G401.6 (cell line): ENCODE data around the gene FAHD2A.
"Not testable (repeated sequence)": the region's sequence is repeated elsewhere in the genome, so short reads cannot be mapped to it uniquely, and the experiment has no call there.

Source experiments
- FAIRE-seq: peaks from 2 replicates; lab custom pipeline; 2012; peaks lifted over from hg19 to GRCh38; lab: Jason Lieb, UNC

FAHD2A gene

DNA sequence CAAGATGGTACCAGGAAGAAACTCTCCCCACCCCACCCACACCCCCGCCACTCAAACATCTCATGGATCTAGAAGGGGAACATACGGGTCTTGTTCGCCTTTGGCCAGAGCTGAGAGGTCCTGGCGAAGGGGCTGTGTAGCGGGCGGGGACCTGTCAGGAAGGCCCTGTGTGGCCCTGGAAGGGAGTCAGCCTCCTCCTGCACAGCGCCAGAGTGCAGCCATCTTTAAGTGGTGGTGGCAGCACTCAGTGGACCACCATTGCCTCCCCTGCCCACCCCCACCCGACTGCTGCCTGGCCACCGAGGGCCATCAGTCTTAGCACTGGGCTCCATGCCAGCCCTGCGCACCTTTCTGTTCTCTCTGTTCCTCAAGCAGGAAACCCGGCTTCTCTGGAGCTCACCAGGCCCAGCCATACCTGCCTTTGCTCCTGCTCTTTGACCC is 11.6 kb upstream of the FAHD2A start:
- no peak for FAIRE-seq

- no peak for FAIRE-seq
Observed at GRCh38 chr2:95391641-95392310, 10.7 kb upstream of the FAHD2A start.

DNA sequence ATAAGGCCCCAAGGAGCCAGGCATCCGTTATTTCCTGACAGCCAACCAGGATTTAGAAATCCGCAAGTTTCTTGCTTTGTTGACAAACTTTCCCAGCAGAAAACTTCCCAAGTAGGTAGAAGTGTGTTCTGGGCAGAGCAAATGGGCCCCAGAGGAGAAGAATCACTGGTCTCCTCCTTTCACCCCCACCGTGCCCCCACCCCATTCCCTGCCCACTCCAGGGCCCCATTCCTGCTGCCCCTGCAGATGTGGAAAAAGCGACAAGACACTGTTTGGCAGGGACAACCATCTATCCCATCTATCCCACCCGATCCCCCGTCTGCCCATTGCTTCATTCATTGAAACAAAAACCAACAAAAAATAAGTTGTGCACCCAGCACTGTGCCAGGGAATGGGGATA is 10.2 kb upstream of the FAHD2A start:
- FAIRE-seq, result no peak

GRCh38 chr2:95392730-95393455 is 9.6 kb upstream of the FAHD2A start:
- FAIRE-seq, result no peak

DNA sequence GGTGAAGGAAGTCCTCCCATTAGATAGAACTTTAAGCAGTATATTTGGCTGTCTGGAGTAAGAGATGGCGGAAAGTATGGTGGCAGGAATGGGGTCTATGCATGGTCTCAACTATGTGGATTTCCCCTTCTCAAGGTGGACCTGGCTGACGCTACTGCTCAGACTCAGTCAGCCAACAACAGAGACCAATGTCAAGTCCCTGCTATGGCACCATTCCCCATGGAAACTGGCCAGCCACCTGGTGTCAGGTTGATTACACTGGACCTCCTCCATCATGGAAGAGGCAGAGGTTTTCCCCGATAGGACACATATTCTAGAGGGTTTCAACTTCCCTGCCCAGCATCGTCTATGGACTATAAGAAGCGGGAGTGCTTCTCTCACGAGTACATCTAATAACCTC is 8.6 kb upstream of the FAHD2A start:
- FAIRE-seq, result no peak

- no peak for FAIRE-seq
Observed at GRCh38 chr2:95399061-95399460, 3.4 kb upstream of the FAHD2A start.

DNA sequence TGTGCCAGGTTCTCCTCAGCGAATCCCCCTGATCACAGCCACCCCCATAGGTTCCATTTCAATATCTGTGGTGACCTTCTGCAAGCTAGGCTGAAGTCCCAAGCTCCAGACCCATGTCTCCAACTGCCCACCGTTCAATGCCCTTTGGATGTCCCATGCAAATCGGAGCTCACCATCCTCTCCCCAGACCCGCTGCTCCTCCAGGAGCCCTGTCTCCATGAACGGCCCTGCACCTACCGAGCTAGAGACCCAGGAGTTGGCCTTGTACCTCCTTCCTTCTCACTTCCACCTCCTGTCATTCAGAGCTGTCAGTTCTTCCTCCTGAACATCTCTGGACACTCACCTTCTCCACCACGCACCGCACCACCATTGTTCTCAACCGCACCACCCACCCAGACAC is 1.0 kb upstream of the FAHD2A start:
- no peak for FAIRE-seq

DNA sequence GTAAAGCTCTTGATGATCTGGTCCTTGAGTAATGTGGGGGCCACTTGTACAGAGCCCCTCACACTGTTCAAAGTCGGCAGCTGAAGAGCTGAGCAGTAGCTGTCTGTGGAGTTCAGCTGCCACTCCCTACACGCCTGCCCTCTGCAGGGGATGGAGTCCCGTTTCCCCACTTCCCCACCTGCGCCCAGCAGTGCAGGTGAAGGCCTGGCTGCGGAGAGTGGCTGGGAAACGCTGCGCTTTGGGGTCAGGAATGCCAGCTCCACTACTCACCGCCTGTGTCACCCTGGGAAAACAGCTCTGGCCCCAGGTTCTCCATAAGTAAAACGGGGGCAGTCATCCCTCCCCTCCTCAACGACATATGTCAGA is 521 bp upstream of the FAHD2A start:
- not testable (repeated sequence) for FAIRE-seq

DNA sequence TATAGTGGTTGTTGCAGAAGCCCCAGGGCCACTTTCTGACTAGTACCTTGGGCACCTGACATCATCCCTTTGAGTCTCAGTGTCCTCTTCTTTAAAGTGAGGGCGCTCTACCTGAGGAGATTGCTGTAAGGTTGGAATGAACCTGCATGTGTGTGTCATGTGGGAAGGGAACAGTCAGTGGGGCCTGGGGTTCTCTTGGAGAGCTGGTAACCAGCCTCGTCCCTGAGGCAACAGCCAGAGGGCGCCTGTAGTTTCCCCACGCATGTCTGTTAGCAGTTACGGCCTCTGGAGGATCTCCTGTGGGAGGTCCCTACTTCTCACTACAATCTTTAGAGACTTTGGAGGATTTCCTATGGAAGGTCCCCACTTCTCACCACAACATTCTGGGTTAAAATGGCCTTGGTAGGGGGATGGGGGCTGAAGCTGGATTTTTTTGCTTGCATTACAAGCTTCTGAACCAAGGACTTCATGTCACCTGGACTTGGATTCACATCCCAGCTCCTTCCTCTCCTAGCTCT is 755 bp downstream of the FAHD2A start:
- FAIRE-seq, result not testable (repeated sequence)

DNA sequence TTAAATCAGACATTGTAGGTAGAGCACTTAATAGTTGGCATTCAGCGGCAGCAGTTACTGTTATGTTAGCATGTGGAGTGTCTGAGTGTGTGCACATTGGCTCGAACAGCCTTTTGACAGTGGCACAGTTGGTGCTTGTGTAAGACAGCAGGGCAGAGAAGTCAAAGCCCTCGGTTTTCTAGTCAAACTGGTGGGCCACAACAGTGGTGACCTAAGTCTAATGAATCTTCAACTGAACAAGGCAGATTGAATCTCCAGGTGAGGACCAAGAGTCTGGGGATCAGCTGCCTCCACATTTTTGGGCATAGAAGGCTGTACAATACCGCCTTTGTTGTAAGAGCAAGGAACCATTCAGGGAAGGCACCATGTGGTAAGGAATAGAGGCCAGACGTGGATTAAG is 1.3 kb downstream of the FAHD2A start:
- not testable (repeated sequence) for FAIRE-seq

DNA sequence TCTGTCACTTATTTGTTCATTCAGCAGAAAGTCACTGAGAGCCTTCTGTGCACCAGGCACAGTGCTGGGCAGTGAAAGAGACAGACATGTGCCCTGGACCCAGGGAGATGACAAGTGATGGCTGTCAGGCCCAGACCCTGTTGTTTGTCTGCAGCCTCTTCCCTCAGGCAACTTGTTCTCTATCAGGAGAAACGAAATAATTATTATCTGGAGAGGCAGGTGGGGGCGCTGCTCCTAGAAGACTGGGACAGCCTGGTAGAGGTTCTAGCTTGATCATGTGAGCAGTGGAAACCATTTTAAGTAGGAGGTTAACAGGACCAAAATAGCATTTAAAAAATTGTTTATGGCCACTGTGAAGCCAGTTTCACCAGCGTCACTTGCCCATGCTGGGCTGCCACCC is 2.2 kb downstream of the FAHD2A start:
- not testable (repeated sequence) for FAIRE-seq

- not testable (repeated sequence) for FAIRE-seq
Observed at GRCh38 chr2:95411239-95411638, 8.7 kb downstream of the FAHD2A start.

DNA sequence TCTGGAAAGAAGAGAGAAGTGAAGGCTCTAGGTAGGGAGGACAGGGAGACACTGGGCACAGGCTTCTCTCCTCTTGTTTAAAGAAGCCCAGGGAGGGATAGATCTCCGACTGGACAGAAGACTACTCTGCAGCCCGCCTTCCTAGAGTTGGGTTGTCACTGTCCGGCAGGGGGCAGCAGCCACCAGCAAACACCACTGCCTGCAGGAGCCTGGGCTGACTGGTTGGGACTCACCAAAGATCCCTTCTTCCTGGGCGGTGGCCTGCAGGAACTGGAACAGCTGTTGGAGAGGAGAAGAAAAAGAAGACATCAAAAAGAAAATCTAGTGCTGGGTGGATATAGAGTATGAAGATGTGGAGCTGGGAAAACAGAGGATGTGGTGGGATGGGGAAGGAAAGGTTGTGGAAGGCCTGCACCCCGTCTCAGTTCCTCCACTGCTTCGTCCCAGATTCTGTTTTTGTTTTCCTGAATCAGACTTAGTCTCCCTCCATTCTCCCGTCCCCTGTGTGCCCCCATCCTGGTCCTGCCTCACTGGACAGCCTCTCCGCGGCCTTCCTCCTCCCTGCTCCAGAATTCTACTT is 11.6 kb downstream of the FAHD2A start:
- not testable (repeated sequence) for FAIRE-seq

DNA sequence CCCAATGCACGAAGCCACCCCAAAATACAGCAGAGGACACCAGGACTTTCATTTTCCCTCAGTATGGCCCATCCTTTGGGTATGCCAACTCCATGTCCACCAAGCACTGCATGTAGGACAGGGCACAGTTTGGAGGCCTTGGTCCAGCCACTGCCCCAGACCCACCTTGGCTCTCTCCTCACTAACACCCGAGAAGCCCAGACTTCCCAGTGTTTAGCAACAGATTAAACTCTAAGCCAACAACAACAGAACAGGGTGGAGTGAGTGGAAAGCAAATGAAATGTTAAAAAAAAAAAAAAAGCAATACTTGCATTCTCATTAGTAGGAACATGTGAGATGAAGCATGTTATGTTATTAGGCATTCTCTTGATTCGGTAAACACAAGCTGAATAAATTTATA is 12.6 kb downstream of the FAHD2A start:
- FAIRE-seq, result not testable (repeated sequence)

- FAIRE-seq, result not testable (repeated sequence)
Observed at GRCh38 chr2:95415561-95415960, 13.1 kb downstream of the FAHD2A start.

GRCh38 chr2:95427196-95427867 is 24.8 kb downstream of the FAHD2A start:
- FAIRE-seq, result not testable (repeated sequence)

- FAIRE-seq, result not testable (repeated sequence)
Observed at GRCh38 chr2:95429748-95430467, 27.4 kb downstream of the FAHD2A start.

- FAIRE-seq, result not testable (repeated sequence)
Observed at GRCh38 chr2:95433373-95433772, 30.9 kb downstream of the FAHD2A start.

- not testable (repeated sequence) for FAIRE-seq
Observed at GRCh38 chr2:95433973-95434372, 31.5 kb downstream of the FAHD2A start.

- not testable (repeated sequence) for FAIRE-seq
Observed at GRCh38 chr2:95434507-95435076, 32.1 kb downstream of the FAHD2A start.

- not testable (repeated sequence) for FAIRE-seq
Observed at GRCh38 chr2:95435162-95435871, 32.8 kb downstream of the FAHD2A start.
